Fibroblast of villous mesenchyme (primary cell): ENCODE results near the gene R3HDM4. TPM values are rescaled to one million over a fixed set of nuclear protein-coding genes. Genes with fewer than 3 reads are reported as not detected.
A peak's percentile ranks its signal among the peaks of the same experiment; 100 is the strongest.
"Not testable (repeated sequence)": the region's sequence is repeated elsewhere in the genome, so short reads cannot be mapped to it uniquely, and the experiment has no call there.

Source experiments
- DNase-seq: peaks from one replicate; pipeline ENCODE4 v3.0.0-alpha.2; 2010; ENCODE audit warnings: low read depth
- H3K4me3 ChIP-seq: 2 replicates; pipeline ENCODE4 v1.5.1; 2011; ENCODE audit warnings: low read depth, mild to moderate bottlenecking, low read length
- CTCF ChIP-seq: IDR thresholded peaks from 2 replicates; pipeline ENCODE4 v1.5.1; 2012; ENCODE audit warnings: low read depth, mild to moderate bottlenecking, low read length; ENCODE audit not compliant: insufficient read depth
- small RNA-seq: library from RNA; depleted of rRNA; stranded (forward); fragments of <200 nt; gene quantifications from one replicate; pipeline ENCODE3, GENCODE V24; 2012
- total RNA-seq: library from RNA; depleted of rRNA; stranded (reverse); fragments of >200 nt; gene quantifications from 2 replicates; pipeline ENCODE4 v1.2.3, GENCODE V29; 2012

R3HDM4 gene
- total RNA-seq, 1 donor: 26.3 TPM

GRCh38 chr19:852136-853013, 60.6 kb downstream of the R3HDM4 start, which contains the start of gene ELANE:
TSS of gene ELANE (plus strand) at chr19:852303. CDS start at chr19:852329, 26 bp downstream.
- TF ChIP-seq CTCF: no peak
- H3K4me3 ChIP-seq: no peak within 1 kb of the TSS
- no peak for DNase-seq

GRCh38 chr19:850979-851335, 62.1 kb downstream of the R3HDM4 start:
- TF ChIP-seq CTCF: no peak
- H3K4me3 ChIP-seq: peak overlapping the region; percentile 36
- no peak for DNase-seq

- no peak for TF ChIP-seq CTCF
- H3K4me3 ChIP-seq: peak overlapping the region; percentile 36
- peak; percentile 97 for DNase-seq
These were observed 62.6 kb downstream of the R3HDM4 start for GRCh38 chr19:850221-850978.

- H3K4me3 ChIP-seq, DNase-seq: not testable (repeated sequence)
These were observed 63.8 kb downstream of the R3HDM4 start for GRCh38 chr19:849195-849594.

DNA sequence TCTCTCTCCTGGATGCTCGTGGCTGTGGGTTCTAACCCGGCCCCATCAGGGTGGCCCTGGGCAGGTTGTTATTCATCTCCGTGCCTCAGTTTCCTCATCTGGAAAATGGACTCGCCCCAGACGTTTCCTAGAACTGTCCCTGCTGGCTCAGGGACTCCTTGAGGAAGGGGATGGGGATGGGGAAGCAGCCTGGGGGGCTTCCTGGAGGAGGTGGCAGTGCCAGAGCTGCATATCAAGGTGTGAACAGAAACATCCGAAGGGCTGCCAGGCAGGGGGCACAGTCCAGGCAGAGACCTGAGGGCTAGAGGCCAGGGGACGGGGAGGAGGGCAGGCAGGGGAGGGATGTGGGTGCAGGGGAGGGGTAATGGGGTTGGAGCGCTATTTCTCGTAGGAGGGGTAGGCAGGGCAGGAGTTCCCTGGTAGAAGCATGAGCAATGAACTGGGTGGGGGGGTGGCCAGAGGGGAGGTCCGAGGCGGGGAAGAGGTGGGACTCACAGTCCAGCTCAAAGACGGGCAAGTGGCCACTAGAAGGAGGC, 64.6 kb downstream of the R3HDM4 start:
- DNase-seq: no peak
- H3K4me3 ChIP-seq: no peak overlapping the region
- no peak for TF ChIP-seq CTCF

Small RNA genes lying within 50 kb of the gene (small RNA-seq; reads per million reads assigned to genes)
- 5.8 reads per million, percentile 84 among the genes with 10 or more reads in this experiment for gene RNU6-9

Other genes starting within 250 kb of the R3HDM4 start
- 49.2 and 83.1 TPM in 2 replicates for gene FSTL3, start 236.8 kb downstream of the R3HDM4 start, total RNA-seq
- gene PRSS57, start 217.8 kb downstream of the R3HDM4 start, total RNA-seq: not detected in 2 replicates
- 0.32 and 1.7 TPM in 2 replicates for gene PALM, start 204.3 kb downstream of the R3HDM4 start, total RNA-seq
- under 0.01 and 0.43 TPM in 2 replicates for gene MISP, start 162.1 kb downstream of the R3HDM4 start, total RNA-seq
- gene PTBP1, start 115.8 kb downstream of the R3HDM4 start, total RNA-seq: 117 and 129 TPM in 2 replicates
- gene PLPPR3, start 91.3 kb downstream of the R3HDM4 start, total RNA-seq: under 0.01 and 0.86 TPM in 2 replicates
- gene AZU1, start 85.4 kb downstream of the R3HDM4 start, total RNA-seq: not detected in 2 replicates
- not detected in 2 replicates for gene PRTN3, start 72.2 kb downstream of the R3HDM4 start, total RNA-seq
- not detected in 2 replicates for gene ELANE, start 60.9 kb downstream of the R3HDM4 start, total RNA-seq
- gene CFD, start 53.6 kb downstream of the R3HDM4 start, total RNA-seq: 3.9 TPM in 2 replicates
- 26.8 and 30.0 TPM in 2 replicates for gene MED16, start 20.0 kb downstream of the R3HDM4 start, total RNA-seq
- not detected in 2 replicates for gene RNU6-9, start 19.7 kb downstream of the R3HDM4 start, total RNA-seq
- not detected in 2 replicates for gene KISS1R, start 4.1 kb upstream of the R3HDM4 start, total RNA-seq
- gene ARID3A, start 12.8 kb upstream of the R3HDM4 start, total RNA-seq: 39.3 and 45.8 TPM in 2 replicates
- gene WDR18, start 71.1 kb upstream of the R3HDM4 start, total RNA-seq: 49.7 and 77.3 TPM in 2 replicates
- under 0.01 TPM in 2 replicates for gene GRIN3B, start 87.2 kb upstream of the R3HDM4 start, total RNA-seq
- 79.2 and 84.6 TPM in 2 replicates for gene TMEM259, start 107.9 kb upstream of the R3HDM4 start, total RNA-seq
- not detected in 2 replicates for gene RNU6-2, start 108.3 kb upstream of the R3HDM4 start, total RNA-seq
- 508 and 544 TPM in 2 replicates for gene CNN2, start 113.4 kb upstream of the R3HDM4 start, total RNA-seq
- gene ABCA7, start 126.9 kb upstream of the R3HDM4 start, total RNA-seq: 11.2 and 13.9 TPM in 2 replicates
- gene ARHGAP45, start 153.9 kb upstream of the R3HDM4 start, total RNA-seq: 0.43 and 0.97 TPM in 2 replicates
- 69.5 and 71.2 TPM in 2 replicates for gene POLR2E, start 182.2 kb upstream of the R3HDM4 start, total RNA-seq
- gene GPX4, start 190.8 kb upstream of the R3HDM4 start, total RNA-seq: 254 and 337 TPM in 2 replicates